Natural killer cell (primary cell): ENCODE data around the gene SLC18A3. TPM values are rescaled to one million over a fixed set of nuclear protein-coding genes. Genes with fewer than 3 reads are reported as not detected.

Experiments used
- ATAC-seq, 3 donors: fragments of 150-1000 bp in 2 of 3; fragments of 200-7000 bp in 1 of 3; cut with Tn5 transposase; 1 replicate in 1 of 3; 2 replicates in 2 of 3; pipeline ENCODE4 v1.10.0; 2021; ENCODE audit warnings: mild to moderate bottlenecking in 2 of 3, moderate library complexity in 2 of 3
- DNase-seq, 2 donors: peaks; one replicate each; pipeline versions ENCODE4 v3.0.0 to v3.0.0-alpha.2; 2013 to 2021; ENCODE audit warnings: mixed read lengths in 1 of 2
- H3K27ac ChIP-seq: one replicate; pipeline ENCODE4 v1.5.1; 2013; ENCODE audit warnings: mild to moderate bottlenecking, low read length
- H3K27me3 ChIP-seq: one replicate; pipeline ENCODE4 v1.6.1; 2013; ENCODE audit warnings: low read length; ENCODE audit not compliant: control insufficient read depth, insufficient read depth
- H3K36me3 ChIP-seq: one replicate; pipeline ENCODE4 v1.6.1; 2013; ENCODE audit warnings: low read length; ENCODE audit not compliant: control insufficient read depth, insufficient read depth
- H3K4me1 ChIP-seq: one replicate; pipeline ENCODE4 v1.6.1; 2013; ENCODE audit warnings: low read length; ENCODE audit not compliant: control insufficient read depth, insufficient read depth
- H3K4me3 ChIP-seq: one replicate; pipeline ENCODE4 v1.5.1; 2013; ENCODE audit warnings: low read length
- H3K9me3 ChIP-seq: one replicate; pipeline ENCODE4 v1.6.1; 2013; ENCODE audit warnings: low read length; ENCODE audit not compliant: control insufficient read depth, insufficient read depth
- H3K27ac Mint-ChIP-seq, 2 donors: one replicate each; pipeline ENCODE4 v1.8.0; 2022; ENCODE audit warnings: mild to moderate bottlenecking in 2 of 2, mixed read lengths in 2 of 2, moderate library complexity in 1 of 2
- H3K27me3 Mint-ChIP-seq, 2 donors: one replicate each; pipeline ENCODE4 v1.8.0; 2022; ENCODE audit warnings: low read depth in 2 of 2, mixed read lengths in 2 of 2
- H3K36me3 Mint-ChIP-seq: one replicate; pipeline ENCODE4 v1.8.0; 2022; ENCODE audit warnings: mixed read lengths
- H3K4me1 Mint-ChIP-seq, 2 donors: one replicate each; pipeline ENCODE4 v1.8.0; 2022; ENCODE audit warnings: mixed read lengths in 2 of 2
- H3K4me3 Mint-ChIP-seq: one replicate; pipeline ENCODE4 v1.8.0; 2022; ENCODE audit warnings: mild to moderate bottlenecking, moderate library complexity, mixed read lengths
- H3K9me3 Mint-ChIP-seq, 2 donors: one replicate each; pipeline ENCODE4 v1.8.0; 2022; ENCODE audit warnings: mixed read lengths in 2 of 2
- CTCF ChIP-seq: fragments of 200-600 bp; IDR thresholded peaks from one replicate; pipeline ENCODE4 v1.8.0; 2022; ENCODE audit warnings: antibody characterized with exemption
- WGBS: methylation state at CpG from one replicate; pipeline ENCODE4 v1.1.7; 2013; ENCODE audit warnings: missing lambda C conversion rate; ENCODE audit not compliant: insufficient coverage; 5-methylcytosine and 5-hydroxymethylcytosine counted together
- intact Hi-C: fragments of 100-400 bp; cut with micrococcal nuclease; formaldehyde crosslinking; loops from one replicate; pipeline ENCODE4 v1.14.2; 2022
- total RNA-seq, 4 donors: library from RNA; stranded (reverse); fragments of 120-200 nt in 1 of 4; gene quantifications; one replicate each; pipeline versions ENCODE4 v1.2.3 to v1.2.4, GENCODE V29; 2013 to 2022

SLC18A3 gene
- total RNA-seq, 3 donors from 2014 or later (not counting 1 experiment from before 2014, with no cell fraction given) = not detected

GRCh38 chr10:49610458-49611165 is 502 bp downstream of the SLC18A3 start:
- peaks cover 10% of the 10 kb centered on the region for H3K4me1 ChIP-seq
- intact Hi-C loops = no loop called here
- Mint-ChIP-seq H3K27me3 (peaks cover 55 to 64% of the 10 kb centered on the region in 2 donors), H3K9me3 (no peaks in the 10 kb centered on the region), H3K36me3 (no peaks in the 10 kb centered on the region), H3K27ac (no peak overlapping the region), H3K4me3 (no peak overlapping the region), H3K4me1 (peaks cover 15 to 24% of the 10 kb centered on the region in 2 donors)
- ATAC-seq (no peak), DNase-seq (no peak)
- no peak overlapping the region for H3K4me3 ChIP-seq
- 8% methylated on average over 72 of the region's 72 CpGs for WGBS
- no peak overlapping the region for H3K27ac ChIP-seq
- H3K9me3 ChIP-seq = no peaks in the 10 kb centered on the region
- peaks cover 40% of the 10 kb centered on the region for H3K27me3 ChIP-seq
- no peak for TF ChIP-seq CTCF
- H3K36me3 ChIP-seq = no peaks in the 10 kb centered on the region

DNA sequence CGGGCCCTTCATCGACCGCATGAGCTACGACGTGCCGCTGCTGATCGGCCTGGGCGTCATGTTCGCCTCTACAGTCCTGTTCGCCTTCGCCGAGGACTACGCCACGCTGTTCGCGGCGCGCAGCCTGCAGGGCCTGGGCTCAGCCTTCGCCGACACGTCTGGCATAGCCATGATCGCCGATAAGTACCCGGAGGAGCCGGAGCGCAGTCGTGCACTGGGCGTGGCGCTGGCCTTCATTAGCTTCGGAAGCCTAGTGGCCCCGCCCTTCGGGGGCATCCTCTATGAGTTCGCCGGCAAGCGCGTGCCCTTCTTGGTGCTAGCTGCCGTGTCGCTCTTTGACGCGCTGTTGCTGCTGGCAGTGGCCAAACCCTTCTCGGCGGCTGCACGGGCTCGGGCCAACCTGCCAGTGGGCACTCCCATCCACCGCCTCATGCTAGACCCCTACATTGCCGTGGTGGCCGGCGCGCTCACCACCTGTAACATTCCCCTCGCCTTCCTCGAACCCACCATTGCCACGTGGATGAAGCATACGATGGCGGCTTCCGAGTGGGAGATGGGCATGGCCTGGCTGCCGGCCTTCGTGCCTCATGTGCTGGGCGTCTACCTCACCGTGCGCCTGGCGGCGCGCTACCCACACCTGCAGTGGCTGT is 1.2 kb downstream of the SLC18A3 start:
- WGBS = 15% methylated on average over 63 of the region's 63 CpGs
- H3K27me3 ChIP-seq = peaks cover 46% of the 10 kb centered on the region
- no peak for ATAC-seq
- no peak overlapping the region for H3K27ac Mint-ChIP-seq
- peaks cover 59 to 67% of the 10 kb centered on the region in 2 donors for H3K27me3 Mint-ChIP-seq
- intact Hi-C loops = no loop called here
- H3K4me1 Mint-ChIP-seq = peaks cover 15 to 24% of the 10 kb centered on the region in 2 donors
- H3K9me3 ChIP-seq = no peaks in the 10 kb centered on the region
- H3K36me3 ChIP-seq = no peaks in the 10 kb centered on the region
- no peak for TF ChIP-seq CTCF
- H3K9me3 Mint-ChIP-seq = no peaks in the 10 kb centered on the region
- peaks cover 10% of the 10 kb centered on the region for H3K4me1 ChIP-seq
- no peak overlapping the region for H3K4me3 Mint-ChIP-seq
- no peak for DNase-seq
- H3K27ac ChIP-seq = no peak overlapping the region
- H3K36me3 Mint-ChIP-seq = no peaks in the 10 kb centered on the region
- H3K4me3 ChIP-seq = no peak overlapping the region

GRCh38 chr10:49611816-49612512 is 1.9 kb downstream of the SLC18A3 start:
- 22% methylated on average over 53 of the region's 53 CpGs for WGBS
- Histone ChIP-seq H3K27me3 (peaks cover 47% of the 10 kb centered on the region), H3K9me3 (no peaks in the 10 kb centered on the region), H3K36me3 (no peaks in the 10 kb centered on the region), H3K4me1 (peaks cover 10% of the 10 kb centered on the region), H3K27ac (no peak overlapping the region), H3K4me3 (no peak overlapping the region)
- H3K27me3 Mint-ChIP-seq = peaks cover 66 to 68% of the 10 kb centered on the region in 2 donors
- intact Hi-C loops = no loop called here
- H3K4me3 Mint-ChIP-seq = no peak overlapping the region
- no peaks in the 10 kb centered on the region for H3K9me3 Mint-ChIP-seq
- H3K36me3 Mint-ChIP-seq = no peaks in the 10 kb centered on the region
- no peak for TF ChIP-seq CTCF
- peaks cover 11 to 19% of the 10 kb centered on the region in 2 donors for H3K4me1 Mint-ChIP-seq
- H3K27ac Mint-ChIP-seq = no peak overlapping the region
- DNase-seq (no peak), ATAC-seq (no peak)
